Measurements from ENCODE around the gene UNC93A.

GRCh38 chr6:167338541-167339117, 47.5 kb downstream of the UNC93A start:
- TF ChIP-seq POLR2AphosphoS5 (IDR thresholded peaks at IDR 0.05) (no peak), POLR2A (IDR thresholded peaks at IDR 0.05) (no peak), EP300 (IDR thresholded peaks at IDR 0.05) (no peak)
- TF ChIP-seq, protein P1, sequence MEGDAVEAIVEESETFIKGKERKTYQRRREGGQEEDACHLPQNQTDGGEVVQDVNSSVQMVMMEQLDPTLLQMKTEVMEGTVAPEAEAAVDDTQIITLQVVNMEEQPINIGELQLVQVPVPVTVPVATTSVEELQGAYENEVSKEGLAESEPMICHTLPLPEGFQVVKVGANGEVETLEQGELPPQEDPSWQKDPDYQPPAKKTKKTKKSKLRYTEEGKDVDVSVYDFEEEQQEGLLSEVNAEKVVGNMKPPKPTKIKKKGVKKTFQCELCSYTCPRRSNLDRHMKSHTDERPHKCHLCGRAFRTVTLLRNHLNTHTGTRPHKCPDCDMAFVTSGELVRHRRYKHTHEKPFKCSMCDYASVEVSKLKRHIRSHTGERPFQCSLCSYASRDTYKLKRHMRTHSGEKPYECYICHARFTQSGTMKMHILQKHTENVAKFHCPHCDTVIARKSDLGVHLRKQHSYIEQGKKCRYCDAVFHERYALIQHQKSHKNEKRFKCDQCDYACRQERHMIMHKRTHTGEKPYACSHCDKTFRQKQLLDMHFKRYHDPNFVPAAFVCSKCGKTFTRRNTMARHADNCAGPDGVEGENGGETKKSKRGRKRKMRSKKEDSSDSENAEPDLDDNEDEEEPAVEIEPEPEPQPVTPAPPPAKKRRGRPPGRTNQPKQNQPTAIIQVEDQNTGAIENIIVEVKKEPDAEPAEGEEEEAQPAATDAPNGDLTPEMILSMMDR (IDR thresholded peaks at IDR 0.05), result no peak
